ENCODE data around the gene ACTC1. TPM values are rescaled to one million over a fixed set of nuclear protein-coding genes. Genes with fewer than 3 reads are reported as not detected.

Gene ACTC1
- total RNA-seq, 2 donors from 2014 or later: 1.6 to 2.1 TPM

DNA sequence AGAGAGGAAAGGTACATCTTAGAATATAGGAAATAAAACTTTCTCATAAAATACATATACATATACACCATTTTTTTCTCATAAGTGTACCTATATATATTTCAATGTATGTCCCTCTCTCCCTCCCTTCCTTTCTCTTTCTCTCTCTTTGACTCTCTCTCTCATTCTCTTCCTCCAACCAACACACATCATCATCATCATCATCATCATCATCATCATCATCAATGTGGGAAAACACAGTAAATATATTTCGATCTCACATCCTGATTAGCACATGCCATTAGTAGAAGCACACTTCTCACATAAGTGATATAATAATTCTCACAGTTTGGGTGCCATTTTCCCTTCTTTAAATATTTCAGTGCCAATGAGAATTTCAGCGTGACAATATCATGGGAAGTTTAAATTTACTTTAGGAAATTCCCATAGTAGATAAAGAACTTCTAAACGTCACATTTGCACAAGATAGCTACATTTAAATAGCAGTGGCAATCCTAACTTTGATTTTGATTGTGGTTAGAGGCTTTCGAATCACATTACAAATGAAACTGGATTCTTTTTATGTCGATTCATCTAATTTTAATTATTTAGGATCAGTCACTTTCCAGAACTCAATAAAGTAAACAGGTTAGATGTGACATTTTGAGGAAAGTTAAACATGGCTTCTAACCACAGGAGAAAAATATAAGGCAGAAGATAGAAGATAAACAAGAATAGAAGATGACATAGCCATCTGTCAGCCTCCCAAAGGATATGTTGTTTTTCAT, 33.0 kb upstream of the ACTC1 start:
- no peak overlapping the region for H3K4me3 ChIP-seq
- no peaks in the 10 kb centered on the region for H3K9me3 ChIP-seq
- WGBS, 2 donors: 51 to 54% methylated on average over 5 of the region's 5 CpGs
- no peaks in the 10 kb centered on the region for H3K4me1 ChIP-seq
- no peak overlapping the region for H3K27ac ChIP-seq
- no peaks in the 10 kb centered on the region for H3K36me3 ChIP-seq (replicated peaks in 1 of 2; ENCODE audit: insufficient read depth in 1 of 2, low read depth in 2 of 2)
- no peak for DNase-seq
- no peak for ATAC-seq
- intact Hi-C loops (cut with DNase I): no loop called here
- H3K27me3 ChIP-seq: no peaks in the 10 kb centered on the region
- TF ChIP-seq, protein P1, sequence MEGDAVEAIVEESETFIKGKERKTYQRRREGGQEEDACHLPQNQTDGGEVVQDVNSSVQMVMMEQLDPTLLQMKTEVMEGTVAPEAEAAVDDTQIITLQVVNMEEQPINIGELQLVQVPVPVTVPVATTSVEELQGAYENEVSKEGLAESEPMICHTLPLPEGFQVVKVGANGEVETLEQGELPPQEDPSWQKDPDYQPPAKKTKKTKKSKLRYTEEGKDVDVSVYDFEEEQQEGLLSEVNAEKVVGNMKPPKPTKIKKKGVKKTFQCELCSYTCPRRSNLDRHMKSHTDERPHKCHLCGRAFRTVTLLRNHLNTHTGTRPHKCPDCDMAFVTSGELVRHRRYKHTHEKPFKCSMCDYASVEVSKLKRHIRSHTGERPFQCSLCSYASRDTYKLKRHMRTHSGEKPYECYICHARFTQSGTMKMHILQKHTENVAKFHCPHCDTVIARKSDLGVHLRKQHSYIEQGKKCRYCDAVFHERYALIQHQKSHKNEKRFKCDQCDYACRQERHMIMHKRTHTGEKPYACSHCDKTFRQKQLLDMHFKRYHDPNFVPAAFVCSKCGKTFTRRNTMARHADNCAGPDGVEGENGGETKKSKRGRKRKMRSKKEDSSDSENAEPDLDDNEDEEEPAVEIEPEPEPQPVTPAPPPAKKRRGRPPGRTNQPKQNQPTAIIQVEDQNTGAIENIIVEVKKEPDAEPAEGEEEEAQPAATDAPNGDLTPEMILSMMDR (IDR thresholded peaks at IDR 0.05): no peak

GRCh38 chr15:34821831-34822230, 26.5 kb upstream of the ACTC1 start:
- DNase-seq (no peak), ATAC-seq (no peak)
- WGBS, 2 donors: 57 to 68% methylated on average over 3 of the region's 3 CpGs
- TF ChIP-seq, protein P1 (IDR thresholded peaks at IDR 0.05): no peak
- TF ChIP-seq POLR2A (IDR thresholded peaks at IDR 0.05): no peak
- H3K4me1 ChIP-seq: no peaks in the 10 kb centered on the region
- no peak overlapping the region for H3K4me3 ChIP-seq
- H3K27me3 ChIP-seq: no peaks in the 10 kb centered on the region
- H3K27ac ChIP-seq: no peak overlapping the region
- intact Hi-C loops (cut with DNase I): no loop called here
- H3K36me3 ChIP-seq (replicated peaks in 1 of 2; ENCODE audit: insufficient read depth in 1 of 2, low read depth in 2 of 2): no peaks in the 10 kb centered on the region
- H3K9me3 ChIP-seq: no peaks in the 10 kb centered on the region

DNA sequence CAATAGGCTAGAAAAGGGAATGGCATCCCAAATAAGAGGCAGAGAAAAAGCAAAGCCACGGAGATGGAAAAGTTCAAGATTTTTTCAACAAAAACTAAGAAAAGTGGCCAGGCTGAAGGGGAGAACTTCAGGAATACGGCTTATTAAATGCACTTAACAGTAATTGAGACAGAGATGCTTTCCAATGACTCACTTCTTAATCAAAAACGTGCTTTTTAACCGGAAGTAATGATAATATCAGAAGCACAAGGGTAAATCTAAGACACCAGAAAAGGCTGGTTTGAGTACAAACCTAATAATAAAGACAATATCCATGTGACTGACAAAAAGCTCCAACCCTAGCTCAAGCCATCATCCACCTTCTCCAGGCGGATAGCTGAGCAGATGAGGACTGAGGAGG, 24.8 kb upstream of the ACTC1 start:
- TF ChIP-seq, protein P1 (IDR thresholded peaks at IDR 0.05): no peak
- TF ChIP-seq POLR2A (IDR thresholded peaks at IDR 0.05): no peak
- Histone ChIP-seq H3K9me3 (no peaks in the 10 kb centered on the region), H3K4me3 (no peak overlapping the region), H3K27ac (no peak overlapping the region), H3K36me3 (replicated peaks in 1 of 2; ENCODE audit: insufficient read depth in 1 of 2, low read depth in 2 of 2) (no peaks in the 10 kb centered on the region), H3K27me3 (no peaks in the 10 kb centered on the region), H3K4me1 (no peaks in the 10 kb centered on the region)
- ATAC-seq (no peak), DNase-seq (no peak)
- intact Hi-C loops (cut with DNase I): no loop called here
- 58 to 67% methylated on average over 5 of the region's 5 CpGs for WGBS, 2 donors

- no peaks in the 10 kb centered on the region for H3K9me3 ChIP-seq
- intact Hi-C loops (cut with DNase I): no loop called here
- DNase-seq: no peak
- 88 to 96% methylated on average over 1 of the region's 1 CpG for WGBS, 2 donors
- no peak for TF ChIP-seq POLR2A (IDR thresholded peaks at IDR 0.05)
- TF ChIP-seq, protein P1 (IDR thresholded peaks at IDR 0.05): no peak
- H3K27me3 ChIP-seq: no peaks in the 10 kb centered on the region
- H3K4me1 ChIP-seq: no peaks in the 10 kb centered on the region
- no peak overlapping the region for H3K27ac ChIP-seq
- ATAC-seq: no peak
- no peaks in the 10 kb centered on the region for H3K36me3 ChIP-seq (replicated peaks in 1 of 2; ENCODE audit: insufficient read depth in 1 of 2, low read depth in 2 of 2)
- H3K4me3 ChIP-seq: no peak overlapping the region
These were observed 23.2 kb upstream of the ACTC1 start for GRCh38 chr15:34818526-34818925.

DNA sequence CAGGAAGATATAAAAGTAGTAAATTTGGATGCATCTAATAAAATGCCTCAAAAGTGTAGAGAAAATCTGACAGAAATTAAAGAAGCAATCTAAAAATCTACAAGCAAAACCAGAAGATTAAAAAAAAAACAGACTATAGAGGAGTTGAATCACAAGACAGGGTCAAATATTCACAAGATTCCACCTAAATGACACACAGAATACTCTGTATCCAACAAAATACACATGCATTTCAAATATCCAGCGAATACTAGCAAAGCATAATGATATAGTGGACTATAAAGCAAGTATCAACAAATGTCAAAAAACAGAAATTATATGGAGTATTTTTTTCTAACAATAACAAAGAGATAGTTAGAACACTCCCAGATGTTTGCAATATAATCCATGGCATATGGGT, 20.5 kb upstream of the ACTC1 start:
- no peaks in the 10 kb centered on the region for H3K27me3 ChIP-seq
- ATAC-seq: no peak
- H3K27ac ChIP-seq: no peak overlapping the region
- TF ChIP-seq, protein P1 (IDR thresholded peaks at IDR 0.05): no peak
- no peak for TF ChIP-seq POLR2A (IDR thresholded peaks at IDR 0.05)
- no peak overlapping the region for H3K4me3 ChIP-seq
- intact Hi-C loops (cut with DNase I): no loop called here
- DNase-seq: no peak
- H3K36me3 ChIP-seq (replicated peaks in 1 of 2; ENCODE audit: insufficient read depth in 1 of 2, low read depth in 2 of 2): no peaks in the 10 kb centered on the region
- no peaks in the 10 kb centered on the region for H3K4me1 ChIP-seq
- H3K9me3 ChIP-seq: no peaks in the 10 kb centered on the region
- WGBS, 2 donors: 64 to 90% methylated on average over 1 of the region's 1 CpG

Measured in body of pancreas (tissue), 4 donors.